ENCODE measurements around the gene MGAT4B. TPM values are rescaled to one million over a fixed set of nuclear protein-coding genes. Genes with fewer than 3 reads are reported as not detected.
A peak's percentile ranks its signal among the peaks of the same experiment; 100 is the strongest.

MGAT4B gene
- total RNA-seq, 1 donor from 2014 or later: 193 TPM

GRCh38 chr5:179762781-179763176 is 43.9 kb downstream of the MGAT4B start:
- Histone ChIP-seq H3K27ac (ENCODE audit: low read depth, low read length) (peak overlapping the region; percentile 30), H3K79me2 (ENCODE audit: insufficient read depth, low read length) (peaks cover 72% of the 10 kb centered on the region), H3K9me3 (ENCODE audit: insufficient read depth, low read depth, low read length) (no peaks in the 10 kb centered on the region), H3K4me2 (ENCODE audit: low read length) (peak overlapping the region; percentile 57), H3K4me1 (ENCODE audit: insufficient read depth, low read length) (peaks cover 56% of the 10 kb centered on the region), H4K20me1 (ENCODE audit: insufficient read depth, low read length) (peaks cover 49% of the 10 kb centered on the region), H3K27me3 (ENCODE audit: insufficient read depth, low read length) (no peaks in the 10 kb centered on the region), H3K4me3 (ENCODE audit: insufficient read depth, low read depth, low read length) (no peak overlapping the region), H3K9ac (ENCODE audit: low read length) (peak overlapping the region; percentile 3), H2AFZ (ENCODE audit: low read depth, low read length) (no peak overlapping the region), H3K36me3 (ENCODE audit: insufficient read depth, low read length) (no peaks in the 10 kb centered on the region)
- no peak for FAIRE-seq
- Mint-ChIP-seq H3K27ac (ENCODE audit: unreplicated experiment) (peak overlapping the region; percentile 94), H3K4me1 (ENCODE audit: low read depth, unreplicated experiment) (peaks cover 70% of the 10 kb centered on the region), H3K36me3 (ENCODE audit: low read depth, unreplicated experiment) (peaks cover 7% of the 10 kb centered on the region), H3K9me3 (ENCODE audit: unreplicated experiment) (no peaks in the 10 kb centered on the region), H3K27me3 (ENCODE audit: low read depth, unreplicated experiment) (no peaks in the 10 kb centered on the region), H3K4me3 (ENCODE audit: unreplicated experiment) (peak overlapping the region; percentile 21)
- DNase-seq (ENCODE audit: low read depth): peak; percentile 51
- TF ChIP-seq, protein P1, sequence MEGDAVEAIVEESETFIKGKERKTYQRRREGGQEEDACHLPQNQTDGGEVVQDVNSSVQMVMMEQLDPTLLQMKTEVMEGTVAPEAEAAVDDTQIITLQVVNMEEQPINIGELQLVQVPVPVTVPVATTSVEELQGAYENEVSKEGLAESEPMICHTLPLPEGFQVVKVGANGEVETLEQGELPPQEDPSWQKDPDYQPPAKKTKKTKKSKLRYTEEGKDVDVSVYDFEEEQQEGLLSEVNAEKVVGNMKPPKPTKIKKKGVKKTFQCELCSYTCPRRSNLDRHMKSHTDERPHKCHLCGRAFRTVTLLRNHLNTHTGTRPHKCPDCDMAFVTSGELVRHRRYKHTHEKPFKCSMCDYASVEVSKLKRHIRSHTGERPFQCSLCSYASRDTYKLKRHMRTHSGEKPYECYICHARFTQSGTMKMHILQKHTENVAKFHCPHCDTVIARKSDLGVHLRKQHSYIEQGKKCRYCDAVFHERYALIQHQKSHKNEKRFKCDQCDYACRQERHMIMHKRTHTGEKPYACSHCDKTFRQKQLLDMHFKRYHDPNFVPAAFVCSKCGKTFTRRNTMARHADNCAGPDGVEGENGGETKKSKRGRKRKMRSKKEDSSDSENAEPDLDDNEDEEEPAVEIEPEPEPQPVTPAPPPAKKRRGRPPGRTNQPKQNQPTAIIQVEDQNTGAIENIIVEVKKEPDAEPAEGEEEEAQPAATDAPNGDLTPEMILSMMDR (IDR thresholded peaks at IDR 0.05; ENCODE audit: insufficient read depth, low read depth, low read length): no peak
- no peak for TF ChIP-seq EZH2 (IDR thresholded peaks at IDR 0.05; ENCODE audit: insufficient read depth, low read length)

GRCh38 chr5:179762079-179762780 is 44.4 kb downstream of the MGAT4B start:
- TF ChIP-seq EZH2 (IDR thresholded peaks at IDR 0.05; ENCODE audit: insufficient read depth, low read length): no peak
- TF ChIP-seq, protein P1 (IDR thresholded peaks at IDR 0.05; ENCODE audit: insufficient read depth, low read depth, low read length): no peak
- H3K27me3 ChIP-seq (ENCODE audit: insufficient read depth, low read length): no peaks in the 10 kb centered on the region
- peaks cover 54% of the 10 kb centered on the region for H3K4me1 ChIP-seq (ENCODE audit: insufficient read depth, low read length)
- DNase-seq (ENCODE audit: low read depth): peak; percentile 58
- H3K27ac ChIP-seq (ENCODE audit: low read depth, low read length): peak overlapping the region; percentile 30
- H3K4me1 Mint-ChIP-seq (ENCODE audit: low read depth, unreplicated experiment): peaks cover 66% of the 10 kb centered on the region
- H3K9ac ChIP-seq (ENCODE audit: low read length): peak overlapping the region; percentile 24
- FAIRE-seq: no peak
- peak overlapping the region; percentile 57 for H3K4me2 ChIP-seq (ENCODE audit: low read length)
- H2AFZ ChIP-seq (ENCODE audit: low read depth, low read length): no peak overlapping the region
- H3K27me3 Mint-ChIP-seq (ENCODE audit: low read depth, unreplicated experiment): no peaks in the 10 kb centered on the region
- H3K27ac Mint-ChIP-seq (ENCODE audit: unreplicated experiment): peak overlapping the region; percentile 94
- H3K9me3 Mint-ChIP-seq (ENCODE audit: unreplicated experiment): no peaks in the 10 kb centered on the region
- H4K20me1 ChIP-seq (ENCODE audit: insufficient read depth, low read length): peaks cover 50% of the 10 kb centered on the region
- no peaks in the 10 kb centered on the region for H3K9me3 ChIP-seq (ENCODE audit: insufficient read depth, low read depth, low read length)
- peaks cover 71% of the 10 kb centered on the region for H3K79me2 ChIP-seq (ENCODE audit: insufficient read depth, low read length)
- H3K36me3 ChIP-seq (ENCODE audit: insufficient read depth, low read length): no peaks in the 10 kb centered on the region
- peaks cover 7% of the 10 kb centered on the region for H3K36me3 Mint-ChIP-seq (ENCODE audit: low read depth, unreplicated experiment)
- no peak overlapping the region for H3K4me3 ChIP-seq (ENCODE audit: insufficient read depth, low read depth, low read length)
- H3K4me3 Mint-ChIP-seq (ENCODE audit: unreplicated experiment): no peak overlapping the region
